Liver (tissue), 3 donors: Measurements from ENCODE around the gene TMEM129.
A peak's percentile ranks its signal among the peaks of the same experiment; 100 is the strongest.

Experiments used
- FOXA1 ChIP-seq: IDR thresholded peaks from 2 replicates; pipeline ENCODE4 v1.6.1; 2016; ENCODE audit warnings: antibody characterized with exemption
- GABPA ChIP-seq, 2 donors: IDR thresholded peaks in 1 of 2; conservative IDR thresholded peaks in 1 of 2; 2 replicates each; pipeline ENCODE4 v1.6.1; 2016; ENCODE audit warnings: antibody characterized with exemption in 2 of 2, mild to moderate bottlenecking in 1 of 2, moderate library complexity in 1 of 2
- HNF4A ChIP-seq, 2 donors: conservative IDR thresholded peaks; 2 replicates each; pipeline ENCODE4 v1.6.1; 2016; ENCODE audit warnings: antibody characterized with exemption in 2 of 2, mild to moderate bottlenecking in 2 of 2
- JUND ChIP-seq, 2 donors: IDR thresholded peaks; 2 replicates each; pipeline ENCODE4 v1.6.1; 2016; ENCODE audit warnings: antibody characterized with exemption in 2 of 2
- RAD21 ChIP-seq, 2 donors: IDR thresholded peaks; 2 replicates each; pipeline ENCODE4 v1.6.1; 2016; ENCODE audit warnings: antibody characterized with exemption in 2 of 2, mild to moderate bottlenecking in 2 of 2
- RXRA ChIP-seq, 2 donors: IDR thresholded peaks; 2 replicates each; pipeline ENCODE4 v1.6.1; 2017 to 2018; ENCODE audit warnings: antibody characterized with exemption in 2 of 2, mild to moderate bottlenecking in 1 of 2
- SP1 ChIP-seq: IDR thresholded peaks from 2 replicates; pipeline ENCODE4 v1.6.1; 2018; ENCODE audit warnings: antibody characterized with exemption, mild to moderate bottlenecking
- TAF1 ChIP-seq: conservative IDR thresholded peaks from 2 replicates; pipeline ENCODE4 v1.6.1; 2016; ENCODE audit warnings: antibody characterized with exemption, mild to moderate bottlenecking
- YY1 ChIP-seq: IDR thresholded peaks from 2 replicates; pipeline ENCODE4 v1.6.1; 2016; ENCODE audit warnings: antibody characterized with exemption, mild to moderate bottlenecking
- TF ChIP-seq, protein P1 (sequence below): fragments of 150-350 bp; IDR thresholded peaks from 2 replicates; pipeline ENCODE4 v1.5.1; 2017; ENCODE audit warnings: improper control_type of control experiment, low read depth, low read length; ENCODE audit not compliant: missing input control
- TF ChIP-seq, protein P2 (sequence below): IDR thresholded peaks from 2 replicates; pipeline ENCODE4 v1.6.1; 2016; ENCODE audit warnings: antibody characterized with exemption
- TF ChIP-seq, protein P3 (sequence below): IDR thresholded peaks from 2 replicates; pipeline ENCODE4 v1.6.1; 2016; ENCODE audit warnings: antibody characterized with exemption
- TF ChIP-seq, protein P4 (sequence below): IDR thresholded peaks from 2 replicates; pipeline ENCODE4 v1.6.1; 2016; ENCODE audit warnings: antibody characterized with exemption, mild to moderate bottlenecking
- TF ChIP-seq, protein P5 (sequence below): IDR thresholded peaks from 2 replicates; pipeline ENCODE4 v1.6.1; 2016; ENCODE audit warnings: antibody characterized with exemption
- donor health status: healthy.
- donor health status: healthy.

DNA sequence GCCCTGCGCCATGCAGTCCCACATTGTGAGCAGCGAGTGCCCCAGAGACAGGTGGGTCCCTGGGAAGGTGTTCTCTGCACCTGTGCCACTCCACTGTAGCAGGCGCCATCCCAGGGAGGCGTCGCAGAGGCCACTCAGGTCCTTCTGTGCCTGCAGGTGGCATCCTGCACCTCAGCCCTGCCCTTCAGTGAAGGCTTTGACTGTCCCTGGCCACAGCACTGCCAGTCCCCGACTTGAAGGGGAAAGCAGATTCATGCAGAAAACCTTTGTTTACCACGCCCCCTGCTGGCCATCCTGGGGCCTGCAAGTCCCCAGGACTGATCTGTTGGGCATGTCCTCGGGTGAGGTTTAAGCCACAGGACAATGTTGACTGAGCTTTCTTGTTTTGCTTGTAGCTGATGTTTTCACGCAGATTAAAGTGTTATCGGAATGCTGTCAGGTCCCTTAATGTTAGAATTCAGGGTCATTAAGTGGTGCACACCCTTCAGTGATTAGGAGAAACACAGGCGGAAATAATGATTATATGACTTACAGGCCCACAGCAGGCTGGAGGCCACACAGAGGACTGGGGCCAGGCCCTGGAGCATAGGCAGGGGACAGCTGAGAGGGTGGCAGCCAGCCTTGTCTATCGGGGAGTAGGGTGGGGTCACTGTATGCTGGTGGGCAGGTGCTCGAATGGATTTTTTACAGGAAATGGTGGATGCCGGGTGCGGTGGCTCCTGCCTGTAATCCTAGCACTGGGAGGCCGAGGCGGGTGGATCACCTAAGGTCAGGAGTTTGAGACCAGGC, 5.2 kb upstream of the TMEM129 start:
- TF ChIP-seq, protein P1, sequence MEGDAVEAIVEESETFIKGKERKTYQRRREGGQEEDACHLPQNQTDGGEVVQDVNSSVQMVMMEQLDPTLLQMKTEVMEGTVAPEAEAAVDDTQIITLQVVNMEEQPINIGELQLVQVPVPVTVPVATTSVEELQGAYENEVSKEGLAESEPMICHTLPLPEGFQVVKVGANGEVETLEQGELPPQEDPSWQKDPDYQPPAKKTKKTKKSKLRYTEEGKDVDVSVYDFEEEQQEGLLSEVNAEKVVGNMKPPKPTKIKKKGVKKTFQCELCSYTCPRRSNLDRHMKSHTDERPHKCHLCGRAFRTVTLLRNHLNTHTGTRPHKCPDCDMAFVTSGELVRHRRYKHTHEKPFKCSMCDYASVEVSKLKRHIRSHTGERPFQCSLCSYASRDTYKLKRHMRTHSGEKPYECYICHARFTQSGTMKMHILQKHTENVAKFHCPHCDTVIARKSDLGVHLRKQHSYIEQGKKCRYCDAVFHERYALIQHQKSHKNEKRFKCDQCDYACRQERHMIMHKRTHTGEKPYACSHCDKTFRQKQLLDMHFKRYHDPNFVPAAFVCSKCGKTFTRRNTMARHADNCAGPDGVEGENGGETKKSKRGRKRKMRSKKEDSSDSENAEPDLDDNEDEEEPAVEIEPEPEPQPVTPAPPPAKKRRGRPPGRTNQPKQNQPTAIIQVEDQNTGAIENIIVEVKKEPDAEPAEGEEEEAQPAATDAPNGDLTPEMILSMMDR, result peak; percentile 99
- TF ChIP-seq, protein P2, sequence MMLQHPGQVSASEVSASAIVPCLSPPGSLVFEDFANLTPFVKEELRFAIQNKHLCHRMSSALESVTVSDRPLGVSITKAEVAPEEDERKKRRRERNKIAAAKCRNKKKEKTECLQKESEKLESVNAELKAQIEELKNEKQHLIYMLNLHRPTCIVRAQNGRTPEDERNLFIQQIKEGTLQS, result no peak
- no peak for TF ChIP-seq SP1
- TF ChIP-seq RAD21 (IDR thresholded peaks at IDR 0.05), result peak; percentile 88 to 94
- TF ChIP-seq YY1, result no peak
- TF ChIP-seq, protein P3, sequence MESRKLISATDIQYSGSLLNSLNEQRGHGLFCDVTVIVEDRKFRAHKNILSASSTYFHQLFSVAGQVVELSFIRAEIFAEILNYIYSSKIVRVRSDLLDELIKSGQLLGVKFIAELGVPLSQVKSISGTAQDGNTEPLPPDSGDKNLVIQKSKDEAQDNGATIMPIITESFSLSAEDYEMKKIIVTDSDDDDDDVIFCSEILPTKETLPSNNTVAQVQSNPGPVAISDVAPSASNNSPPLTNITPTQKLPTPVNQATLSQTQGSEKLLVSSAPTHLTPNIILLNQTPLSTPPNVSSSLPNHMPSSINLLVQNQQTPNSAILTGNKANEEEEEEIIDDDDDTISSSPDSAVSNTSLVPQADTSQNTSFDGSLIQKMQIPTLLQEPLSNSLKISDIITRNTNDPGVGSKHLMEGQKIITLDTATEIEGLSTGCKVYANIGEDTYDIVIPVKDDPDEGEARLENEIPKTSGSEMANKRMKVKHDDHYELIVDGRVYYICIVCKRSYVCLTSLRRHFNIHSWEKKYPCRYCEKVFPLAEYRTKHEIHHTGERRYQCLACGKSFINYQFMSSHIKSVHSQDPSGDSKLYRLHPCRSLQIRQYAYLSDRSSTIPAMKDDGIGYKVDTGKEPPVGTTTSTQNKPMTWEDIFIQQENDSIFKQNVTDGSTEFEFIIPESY, result no peak
- TF ChIP-seq, protein P4, sequence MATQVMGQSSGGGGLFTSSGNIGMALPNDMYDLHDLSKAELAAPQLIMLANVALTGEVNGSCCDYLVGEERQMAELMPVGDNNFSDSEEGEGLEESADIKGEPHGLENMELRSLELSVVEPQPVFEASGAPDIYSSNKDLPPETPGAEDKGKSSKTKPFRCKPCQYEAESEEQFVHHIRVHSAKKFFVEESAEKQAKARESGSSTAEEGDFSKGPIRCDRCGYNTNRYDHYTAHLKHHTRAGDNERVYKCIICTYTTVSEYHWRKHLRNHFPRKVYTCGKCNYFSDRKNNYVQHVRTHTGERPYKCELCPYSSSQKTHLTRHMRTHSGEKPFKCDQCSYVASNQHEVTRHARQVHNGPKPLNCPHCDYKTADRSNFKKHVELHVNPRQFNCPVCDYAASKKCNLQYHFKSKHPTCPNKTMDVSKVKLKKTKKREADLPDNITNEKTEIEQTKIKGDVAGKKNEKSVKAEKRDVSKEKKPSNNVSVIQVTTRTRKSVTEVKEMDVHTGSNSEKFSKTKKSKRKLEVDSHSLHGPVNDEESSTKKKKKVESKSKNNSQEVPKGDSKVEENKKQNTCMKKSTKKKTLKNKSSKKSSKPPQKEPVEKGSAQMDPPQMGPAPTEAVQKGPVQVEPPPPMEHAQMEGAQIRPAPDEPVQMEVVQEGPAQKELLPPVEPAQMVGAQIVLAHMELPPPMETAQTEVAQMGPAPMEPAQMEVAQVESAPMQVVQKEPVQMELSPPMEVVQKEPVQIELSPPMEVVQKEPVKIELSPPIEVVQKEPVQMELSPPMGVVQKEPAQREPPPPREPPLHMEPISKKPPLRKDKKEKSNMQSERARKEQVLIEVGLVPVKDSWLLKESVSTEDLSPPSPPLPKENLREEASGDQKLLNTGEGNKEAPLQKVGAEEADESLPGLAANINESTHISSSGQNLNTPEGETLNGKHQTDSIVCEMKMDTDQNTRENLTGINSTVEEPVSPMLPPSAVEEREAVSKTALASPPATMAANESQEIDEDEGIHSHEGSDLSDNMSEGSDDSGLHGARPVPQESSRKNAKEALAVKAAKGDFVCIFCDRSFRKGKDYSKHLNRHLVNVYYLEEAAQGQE, result no peak
- TF ChIP-seq RXRA (IDR thresholded peaks at IDR 0.05), result no peak
- no peak for TF ChIP-seq GABPA (IDR thresholded peaks at IDR 0.05 in 1 of 2, conservative IDR thresholded peaks at IDR 0.05 in 1 of 2)
- TF ChIP-seq JUND (IDR thresholded peaks at IDR 0.05), result no peak
- TF ChIP-seq, protein P5, sequence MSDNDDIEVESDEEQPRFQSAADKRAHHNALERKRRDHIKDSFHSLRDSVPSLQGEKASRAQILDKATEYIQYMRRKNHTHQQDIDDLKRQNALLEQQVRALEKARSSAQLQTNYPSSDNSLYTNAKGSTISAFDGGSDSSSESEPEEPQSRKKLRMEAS, result no peak
- TF ChIP-seq FOXA1, result no peak
- no peak for TF ChIP-seq TAF1
- TF ChIP-seq HNF4A (conservative IDR thresholded peaks at IDR 0.05), result no peak
